ENCODE measurements around the gene METAP1. TPM values are rescaled to one million over a fixed set of nuclear protein-coding genes. Genes with fewer than 3 reads are reported as not detected.

The METAP1 gene
- total and polyA plus RNA-seq, 3 donors from 2014 or later = 80.5 to 117 (median 107) TPM

GRCh38 chr4:99028187-99028586, 32.7 kb downstream of the METAP1 start:
- Histone ChIP-seq H3K4me3 (no peak overlapping the region), H3K9me3 (no peaks in the 10 kb centered on the region), H3K27ac (no peak overlapping the region), H3K4me1 (peaks cover 21% of the 10 kb centered on the region), H3K36me3 (ENCODE audit: low read depth, missing control alignments) (no peaks in the 10 kb centered on the region), H3K27me3 (no peaks in the 10 kb centered on the region)
- TF ChIP-seq POLR2A (IDR thresholded peaks at IDR 0.05) = no peak
- TF ChIP-seq CTCF (IDR thresholded peaks at IDR 0.05) = no peak
- DNase-seq = no peak
- intact Hi-C loops (cut with DNase I; ENCODE audit: low total_unique reads) = no loop called here

DNA sequence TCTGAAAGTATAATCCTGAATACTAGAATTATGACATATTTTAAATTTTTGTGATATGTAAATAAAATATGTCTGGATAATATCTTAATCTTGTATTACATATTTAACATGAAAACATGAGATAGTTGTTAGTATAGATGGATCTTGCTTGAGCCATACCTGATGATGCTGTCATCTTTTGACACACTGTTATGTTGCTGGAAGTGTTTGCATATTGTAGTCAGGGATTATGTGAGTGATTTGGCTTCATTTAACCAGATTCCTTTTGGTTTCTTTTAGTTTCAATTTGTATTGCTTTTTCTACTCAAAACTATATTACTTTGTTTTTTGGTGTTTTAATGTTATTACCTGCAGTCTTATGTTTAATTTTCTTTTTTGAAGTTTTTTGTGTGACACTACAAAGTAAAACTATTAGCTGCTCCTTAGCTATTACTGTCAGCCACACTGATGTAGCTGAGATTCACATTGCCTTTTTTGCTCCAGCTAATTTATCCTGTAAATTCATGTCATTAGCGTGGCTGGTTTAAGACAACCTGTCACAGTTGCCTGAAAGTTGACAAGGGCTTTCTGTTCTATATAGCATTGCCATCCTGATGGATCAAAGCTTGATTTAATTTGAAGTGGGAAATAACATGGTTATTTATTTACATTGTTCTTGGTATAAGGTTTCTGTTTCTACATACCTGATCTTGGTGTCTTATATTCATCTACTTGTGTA, 33.7 kb downstream of the METAP1 start:
- WGBS, 2 donors = 0% methylated on average over 1 of the region's 1 CpG
- TF ChIP-seq CTCF (IDR thresholded peaks at IDR 0.05) (no peak), POLR2A (IDR thresholded peaks at IDR 0.05) (no peak)
- Histone ChIP-seq H3K4me3 (no peak overlapping the region), H3K4me1 (peaks cover 12% of the 10 kb centered on the region), H3K27me3 (no peaks in the 10 kb centered on the region), H3K9me3 (no peaks in the 10 kb centered on the region), H3K27ac (no peak overlapping the region), H3K36me3 (ENCODE audit: low read depth, missing control alignments) (no peaks in the 10 kb centered on the region)
- intact Hi-C loops (cut with DNase I; ENCODE audit: low total_unique reads) = no loop called here
- DNase-seq = no peak

DNA sequence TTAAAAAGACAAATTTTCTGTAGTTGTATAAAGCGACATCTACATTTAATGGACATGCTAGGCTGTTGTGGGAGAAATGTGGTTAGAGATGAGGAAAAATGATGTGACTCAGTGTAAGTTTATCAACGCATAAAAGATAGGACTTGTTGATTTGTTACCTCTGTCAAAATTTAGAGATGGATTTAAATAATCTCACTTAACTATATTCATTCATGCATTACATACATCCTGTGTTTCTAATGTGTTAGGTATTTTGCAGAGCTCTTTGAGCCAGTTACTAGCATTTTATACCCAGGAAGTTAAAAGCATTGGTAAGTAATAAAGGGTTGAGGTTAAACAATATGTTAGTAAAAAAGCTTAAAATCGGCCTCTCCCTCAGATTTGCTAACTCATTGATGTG, 34.3 kb downstream of the METAP1 start:
- intact Hi-C loops (cut with DNase I; ENCODE audit: low total_unique reads) = no loop called here
- WGBS, 2 donors = 86 to 91% methylated on average over 3 of the region's 3 CpGs
- no peaks in the 10 kb centered on the region for H3K27me3 ChIP-seq

DNA sequence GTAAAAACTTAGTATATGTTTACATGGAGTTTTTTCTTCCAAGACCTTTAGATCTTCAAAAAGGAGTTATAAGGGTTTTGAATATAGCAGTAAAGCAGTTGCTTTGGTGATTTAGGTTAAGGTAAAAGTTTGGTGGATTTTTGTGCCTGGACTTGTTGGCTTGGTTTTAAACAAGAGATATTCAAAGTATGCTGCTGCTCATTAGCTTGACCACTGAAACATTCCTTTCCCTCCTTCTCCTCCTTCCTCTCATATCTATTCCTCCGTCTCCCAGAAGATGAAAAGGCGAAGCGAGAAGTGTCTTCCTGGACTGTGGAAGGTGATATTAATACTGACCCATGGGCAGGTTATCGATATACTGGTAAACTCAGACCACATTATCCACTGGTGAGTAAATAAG, 38.4 kb downstream of the METAP1 start:
- TF ChIP-seq POLR2A (IDR thresholded peaks at IDR 0.05) (no peak), CTCF (IDR thresholded peaks at IDR 0.05) (no peak)

More for the DNA sequence above, 34.3 kb downstream of the METAP1 start:
- H3K4me3 ChIP-seq = no peak overlapping the region
- no peaks in the 10 kb centered on the region for H3K9me3 ChIP-seq
- peaks cover 7% of the 10 kb centered on the region for H3K4me1 ChIP-seq
- no peaks in the 10 kb centered on the region for H3K36me3 ChIP-seq (ENCODE audit: low read depth, missing control alignments)
- TF ChIP-seq POLR2A (IDR thresholded peaks at IDR 0.05) (no peak), CTCF (IDR thresholded peaks at IDR 0.05) (no peak)
- no peak for DNase-seq
- H3K27ac ChIP-seq = no peak overlapping the region

DNA sequence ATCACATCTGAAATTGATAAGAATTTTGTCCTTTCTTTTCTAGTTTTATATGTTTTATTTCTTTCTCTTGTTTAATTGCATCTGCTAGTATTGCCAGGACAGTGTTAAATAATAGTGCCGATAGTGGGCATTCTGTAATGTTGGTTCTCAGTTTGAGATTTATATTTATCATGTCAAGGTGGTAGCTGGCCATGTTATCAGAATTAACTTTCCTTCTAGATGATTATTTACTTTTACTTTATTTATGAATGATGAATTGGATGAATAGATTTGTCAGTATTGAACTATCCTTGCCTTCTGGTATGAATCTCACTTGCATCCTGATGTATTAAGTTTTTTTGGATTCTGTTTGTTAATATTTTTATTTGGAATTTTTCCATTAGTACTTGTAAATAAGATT, 42.7 kb downstream of the METAP1 start:
- intact Hi-C loops (cut with DNase I; ENCODE audit: low total_unique reads) = no loop called here
- DNase-seq = no peak
- Histone ChIP-seq H3K9me3 (no peaks in the 10 kb centered on the region), H3K27me3 (no peaks in the 10 kb centered on the region), H3K36me3 (ENCODE audit: low read depth, missing control alignments) (no peaks in the 10 kb centered on the region), H3K4me3 (no peak overlapping the region), H3K4me1 (no peaks in the 10 kb centered on the region), H3K27ac (no peak overlapping the region)
- 98 to 100% methylated on average over 1 of the region's 1 CpG for WGBS, 2 donors
- no peak for TF ChIP-seq CTCF (IDR thresholded peaks at IDR 0.05)
- TF ChIP-seq POLR2A (IDR thresholded peaks at IDR 0.05) = no peak

More for the DNA sequence above, 38.4 kb downstream of the METAP1 start:
- WGBS, 2 donors = 91 to 94% methylated on average over 4 of the region's 4 CpGs
- no peaks in the 10 kb centered on the region for H3K9me3 ChIP-seq
- no peaks in the 10 kb centered on the region for H3K4me1 ChIP-seq
- H3K36me3 ChIP-seq (ENCODE audit: low read depth, missing control alignments) = no peaks in the 10 kb centered on the region
- no peaks in the 10 kb centered on the region for H3K27me3 ChIP-seq
- no peak for DNase-seq
- no peak overlapping the region for H3K4me3 ChIP-seq
- no peak overlapping the region for H3K27ac ChIP-seq
- intact Hi-C loops (cut with DNase I; ENCODE audit: low total_unique reads) = no loop called here
